Measurements from ENCODE around the gene MTREX. TPM values are rescaled to one million over a fixed set of nuclear protein-coding genes. Genes with fewer than 3 reads are reported as not detected.
A peak's percentile ranks its signal among the peaks of the same experiment; 100 is the strongest.

MTREX gene
- total RNA-seq, 2 experiments from 2014 or later, result 62.7 to 125 TPM

DNA sequence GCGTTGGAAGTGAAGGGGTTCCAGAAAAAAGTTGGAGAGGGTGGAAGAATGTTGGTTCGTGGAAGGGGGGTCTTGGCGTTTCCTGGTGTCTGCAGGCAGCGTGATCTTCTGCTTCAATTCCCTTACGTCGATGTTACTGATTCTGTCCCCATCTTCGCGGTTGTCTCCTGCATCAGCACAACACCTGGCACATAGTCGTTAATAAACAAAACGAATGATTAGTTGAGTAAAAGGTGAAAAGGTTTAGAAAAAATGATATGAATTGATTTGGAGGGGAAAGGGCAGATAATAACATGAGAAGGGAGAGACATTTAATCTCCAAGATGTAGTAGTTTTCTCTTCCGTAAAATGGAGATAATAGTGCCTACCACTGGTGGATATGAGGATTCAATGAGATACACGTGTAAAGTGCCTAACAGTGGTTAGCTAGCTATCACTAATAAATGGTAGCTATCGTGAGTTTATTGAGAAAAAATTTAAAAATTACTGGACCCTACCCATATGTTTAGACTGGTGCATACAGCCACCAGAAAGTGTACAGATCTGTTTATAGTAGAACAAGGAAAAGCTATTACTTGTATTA is 556 bp downstream of the MTREX start:
- Histone ChIP-seq H3K9me2 (ENCODE audit: insufficient read depth, low read length) (no peaks in the 10 kb centered on the region), H4K20me1 (ENCODE audit: insufficient read depth, low read length) (peaks cover 10% of the 10 kb centered on the region; the same call in 1 of the 2 replicates), H3K4me2 (ENCODE audit: low read length) (peak overlapping the region; percentile 97), H3K79me2 (ENCODE audit: insufficient read depth, low read depth, low read length) (peaks cover 92% of the 10 kb centered on the region), H3K27ac (ENCODE audit: low read depth, low read length, poor library complexity, severe bottlenecking) (peak overlapping the region; percentile 63), H3K9me3 (ENCODE audit: low read length) (peaks cover 20% of the 10 kb centered on the region), H3K4me3 (ENCODE audit: low read depth, low read length, poor library complexity, severe bottlenecking) (peak overlapping the region; percentile 91), H3K4me1 (ENCODE audit: insufficient read depth, low read length, poor library complexity, severe bottlenecking) (peaks cover 42% of the 10 kb centered on the region), H2AFZ (ENCODE audit: low read length) (peak overlapping the region; percentile 89), H3K36me3 (ENCODE audit: insufficient read depth, low read length) (peaks cover 46% of the 10 kb centered on the region)
- TF ChIP-seq EZH2phosphoT487 (IDR thresholded peaks at IDR 0.05; ENCODE audit: borderline replicate concordance, low read depth, low read length), result no peak
- TF ChIP-seq CTCF (conservative IDR thresholded peaks at IDR 0.05; ENCODE audit: low read length), result peak; percentile 73
- peak; percentile 56 for DNase-seq (ENCODE audit: low spot score)
- BruUV-seq (replicated peaks), result TSS peak; percentile 72
- CTCF ChIA-PET (ENCODE audit: unreplicated experiment), result no interaction called here
- intact Hi-C loops (cut with micrococcal nuclease; ENCODE audit: unreplicated experiment), result loop anchor here (5.0 kb wide), 2 partner anchors 81 to 136 kb away; partner anchors contain the start of genes CDC20B and MCIDAS
- POLR2A ChIA-PET, result interaction anchor here (0.6 to 2.2 kb wide), 7 partner anchors 11 to 1379 kb away, joined by 3 to 9 read pairs (median 5); no protein-coding TSS in a partner anchor

DNA sequence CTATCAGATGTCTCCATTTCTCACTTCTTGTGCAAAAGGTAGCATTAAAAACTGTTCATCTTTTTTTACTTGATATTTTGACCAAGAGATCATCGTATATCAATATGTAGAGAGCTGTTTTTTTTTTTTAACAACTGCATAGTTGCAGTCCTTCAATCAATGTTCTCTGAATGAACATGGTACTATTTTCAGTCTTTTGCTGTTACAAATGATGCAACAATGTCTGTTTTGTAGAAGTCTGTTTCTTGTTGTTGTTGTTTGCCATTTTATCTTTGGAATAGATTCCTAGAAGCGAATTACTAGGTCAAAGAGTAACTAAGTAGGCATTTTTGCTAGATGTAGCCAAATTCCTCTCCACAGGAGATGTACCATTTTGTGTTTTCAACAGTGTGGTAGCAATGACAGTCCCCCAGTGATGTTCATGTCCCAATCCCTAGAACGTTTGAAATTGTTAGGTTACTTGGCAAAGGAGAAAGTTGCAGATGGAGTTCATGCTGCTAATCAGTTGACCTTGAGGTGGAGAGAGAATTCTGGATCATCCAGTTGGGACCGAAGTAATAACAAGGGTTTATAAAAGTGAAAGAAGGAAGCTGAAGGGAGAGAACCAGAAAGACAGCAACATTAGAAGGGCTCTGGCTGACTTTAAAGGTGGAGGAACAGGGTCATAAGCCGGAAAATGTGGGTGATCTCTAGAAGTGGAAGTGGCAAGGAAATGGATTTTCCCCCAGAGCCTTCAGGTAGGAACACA is 6.3 kb downstream of the MTREX start:
- H4K20me1 ChIP-seq (ENCODE audit: insufficient read depth, low read length), result peaks cover 4% of the 10 kb centered on the region; the same call in 1 of the 2 replicates
- H2AFZ ChIP-seq (ENCODE audit: low read length), result no peak overlapping the region
- ChIA-PET CTCF (ENCODE audit: unreplicated experiment) (no interaction called here), POLR2A (no interaction called here)
- intact Hi-C loops (cut with micrococcal nuclease; ENCODE audit: unreplicated experiment), result no loop called here
- peaks cover 18% of the 10 kb centered on the region for H3K4me1 ChIP-seq (ENCODE audit: insufficient read depth, low read length, poor library complexity, severe bottlenecking)
- peaks cover 42% of the 10 kb centered on the region; the same call in 1 of the 2 replicates for H3K9me3 ChIP-seq (ENCODE audit: low read length)
- H3K36me3 ChIP-seq (ENCODE audit: insufficient read depth, low read length), result peaks cover 90% of the 10 kb centered on the region
- H3K9me2 ChIP-seq (ENCODE audit: insufficient read depth, low read length), result no peaks in the 10 kb centered on the region
- no peak overlapping the region for H3K4me2 ChIP-seq (ENCODE audit: low read length)
- BruUV-seq (replicated peaks), result no TSS peak
- no peak overlapping the region for H3K4me3 ChIP-seq (ENCODE audit: low read depth, low read length, poor library complexity, severe bottlenecking)
- no peak for DNase-seq (ENCODE audit: low spot score)
- peaks cover 100% of the 10 kb centered on the region for H3K79me2 ChIP-seq (ENCODE audit: insufficient read depth, low read depth, low read length)
- TF ChIP-seq CTCF (conservative IDR thresholded peaks at IDR 0.05; ENCODE audit: low read length), result no peak
- no peak for TF ChIP-seq EZH2phosphoT487 (IDR thresholded peaks at IDR 0.05; ENCODE audit: borderline replicate concordance, low read depth, low read length)
- H3K27ac ChIP-seq (ENCODE audit: low read depth, low read length, poor library complexity, severe bottlenecking), result no peak overlapping the region
